Measurements from ENCODE around the gene TM4SF18. TPM values are rescaled to one million over a fixed set of nuclear protein-coding genes. Genes with fewer than 3 reads are reported as not detected.

The TM4SF18 gene
- total RNA-seq, 4 donors from 2014 or later: 4.1 to 13.6 (median 5.9) TPM

- TF ChIP-seq POLR2A (IDR thresholded peaks at IDR 0.05) (no peak), CTCF (IDR thresholded peaks at IDR 0.05 in 4 of 5, conservative IDR thresholded peaks at IDR 0.05 in 1 of 5) (no peak)
Observed at GRCh38 chr3:149368201-149368673, 34.8 kb upstream of the TM4SF18 start.

GRCh38 chr3:149366941-149367840 is 33.8 kb upstream of the TM4SF18 start:
- Histone ChIP-seq H3K4me3 (no peak overlapping the region), H3K4me1 (peaks cover 0 to 18% of the 10 kb centered on the region in 2 donors), H3K27ac (peak overlapping the region; percentile 42 to 65 (median 60)), H3K9me3 (no peaks in the 10 kb centered on the region), H3K36me3 (no peaks in the 10 kb centered on the region), H3K27me3 (no peaks in the 10 kb centered on the region)
- DNase-seq (no peak), ATAC-seq (peak; percentile 59 to 72)
- TF ChIP-seq CTCF (IDR thresholded peaks at IDR 0.05 in 4 of 5, conservative IDR thresholded peaks at IDR 0.05 in 1 of 5): no peak
- no peak for TF ChIP-seq POLR2A (IDR thresholded peaks at IDR 0.05)
- intact Hi-C loops (cut with DNase I; ENCODE audit: low total_unique reads): no loop called here
- in situ Hi-C loops (cut with MboI; ENCODE audit: low sequenced_read_pairs in 4 of 4): no loop called here

More at GRCh38 chr3:149368201-149368673, 34.8 kb upstream of the TM4SF18 start:
- Histone ChIP-seq H3K9me3 (no peaks in the 10 kb centered on the region), H3K4me1 (peaks cover 0 to 22% of the 10 kb centered on the region in 2 donors), H3K4me3 (no peak overlapping the region), H3K27me3 (no peaks in the 10 kb centered on the region), H3K27ac (peak overlapping the region in 1 of 4 donors; percentile 66), H3K36me3 (no peaks in the 10 kb centered on the region)
- DNase-seq (no peak), ATAC-seq (no peak)
- in situ Hi-C loops (cut with MboI; ENCODE audit: low sequenced_read_pairs in 4 of 4): no loop called here
- intact Hi-C loops (cut with DNase I; ENCODE audit: low total_unique reads): no loop called here

- in situ Hi-C loops (cut with MboI; ENCODE audit: low sequenced_read_pairs in 4 of 4): no loop called here
- intact Hi-C loops (cut with DNase I; ENCODE audit: low total_unique reads): no loop called here
- TF ChIP-seq POLR2A (IDR thresholded peaks at IDR 0.05) (no peak), CTCF (IDR thresholded peaks at IDR 0.05 in 4 of 5, conservative IDR thresholded peaks at IDR 0.05 in 1 of 5) (no peak)
- Histone ChIP-seq H3K27ac (no peak overlapping the region), H3K4me3 (no peak overlapping the region), H3K4me1 (peaks cover 0 to 8% of the 10 kb centered on the region in 2 donors), H3K9me3 (no peaks in the 10 kb centered on the region), H3K36me3 (no peaks in the 10 kb centered on the region), H3K27me3 (no peaks in the 10 kb centered on the region)
- DNase-seq: no peak
- no peak for ATAC-seq
Observed at GRCh38 chr3:149366031-149366430, 32.6 kb upstream of the TM4SF18 start.

GRCh38 chr3:149364624-149365023 is 31.2 kb upstream of the TM4SF18 start:
- ATAC-seq (no peak), DNase-seq (no peak)
- in situ Hi-C loops (cut with MboI; ENCODE audit: low sequenced_read_pairs in 4 of 4) (no loop called here), intact Hi-C loops (cut with DNase I; ENCODE audit: low total_unique reads) (no loop called here)
- no peak overlapping the region for H3K4me3 ChIP-seq
- TF ChIP-seq POLR2A (IDR thresholded peaks at IDR 0.05) (no peak), CTCF (IDR thresholded peaks at IDR 0.05 in 4 of 5, conservative IDR thresholded peaks at IDR 0.05 in 1 of 5) (no peak)
- H3K27me3 ChIP-seq: no peaks in the 10 kb centered on the region
- peaks cover 0 to 5% of the 10 kb centered on the region in 2 donors for H3K4me1 ChIP-seq
- no peaks in the 10 kb centered on the region for H3K9me3 ChIP-seq
- no peak overlapping the region for H3K27ac ChIP-seq
- no peaks in the 10 kb centered on the region for H3K36me3 ChIP-seq

Data from gastrocnemius medialis (tissue), 4 donors.